IMR-90 (cell line): ENCODE results near the gene TRPM6. TPM values are rescaled to one million over a fixed set of nuclear protein-coding genes. Genes with fewer than 3 reads are reported as not detected.

Experiments used
- ATAC-seq: fragments of 200-7000 bp; cut with Tn5 transposase; 2 replicates; pipeline ENCODE4 v1.9.1; 2020; ENCODE audit warnings: low read depth, mild to moderate bottlenecking, moderate library complexity
- BruUV-seq: library from RNA; stranded (reverse); fragments of 400-500 nt; replicated peaks from 2 replicates; lab custom pipeline; 2021; lab: Mats Ljungman, UMichigan
- CTCF ChIA-PET: fragments of 300-600 bp; formaldehyde crosslinking; extraction: SDS; loops from one replicate; lab custom pipeline; 2021; ENCODE audit warnings: antibody characterized with exemption; lab: Yijun Ruan, JAX
- POLR2A ChIA-PET: fragments of 300-600 bp; sonication (Branson Sonifier 250); formaldehyde crosslinking; loops from one replicate; lab custom pipeline; 2022; ENCODE audit warnings: antibody characterized with exemption; ENCODE audit not compliant: unreplicated experiment; lab: Charles Lee
- DNase-seq: peaks from one replicate; pipeline ENCODE4 v3.0.0; 2013
- H2AFZ ChIP-seq: replicated peaks from 2 replicates; pipeline ENCODE3; 2013; ENCODE audit warnings: low read length, mild to moderate bottlenecking; ENCODE audit not compliant: poor library complexity
- H2AK5ac ChIP-seq: 2 replicates; pipeline ENCODE4 v1.6.1; 2013; ENCODE audit warnings: low read depth, low read length, inconsistent platforms
- H2AK9ac ChIP-seq: replicated peaks from 2 replicates; pipeline ENCODE3; 2013; ENCODE audit warnings: mild to moderate bottlenecking, low read depth, low read length, moderate library complexity; ENCODE audit not compliant: poor library complexity
- H2BK120ac ChIP-seq: 2 replicates; pipeline ENCODE4 v1.6.1; 2013; ENCODE audit warnings: low read depth, low read length, inconsistent platforms
- H2BK15ac ChIP-seq: 3 replicates; pipeline ENCODE4 v1.6.1; 2013; ENCODE audit warnings: low read depth, low read length, inconsistent platforms
- H2BK20ac ChIP-seq: 2 replicates; pipeline ENCODE4 v1.6.1; 2013; ENCODE audit warnings: low read depth, mild to moderate bottlenecking, inconsistent platforms, low read length, moderate library complexity
- H2BK5ac ChIP-seq: 2 replicates; pipeline ENCODE4 v1.6.1; 2013; ENCODE audit warnings: mild to moderate bottlenecking, low read depth, low read length, inconsistent platforms; ENCODE audit not compliant: poor library complexity, severe bottlenecking
- H3K14ac ChIP-seq: replicated peaks from 2 replicates; pipeline ENCODE4 v1.6.1; 2013; ENCODE audit warnings: low read depth, low read length, inconsistent platforms
- H3K18ac ChIP-seq: 2 replicates; pipeline ENCODE4 v1.6.1; 2013; ENCODE audit warnings: low read depth, low read length, control low read depth
- H3K23ac ChIP-seq: 2 replicates; pipeline ENCODE4 v1.6.1; 2013; ENCODE audit warnings: low read depth, low read length, inconsistent platforms
- H3K27ac ChIP-seq: 2 replicates; pipeline ENCODE4 v1.5.1; 2013; ENCODE audit warnings: mild to moderate bottlenecking, control low read depth, low read length; ENCODE audit not compliant: insufficient read depth
- H3K27me3 ChIP-seq: 2 replicates; pipeline ENCODE4 v1.6.1; 2013; ENCODE audit warnings: low read length; ENCODE audit not compliant: control insufficient read depth, insufficient read depth
- H3K36me3 ChIP-seq: 2 replicates; pipeline ENCODE4 v1.6.1; 2013; ENCODE audit warnings: low read length, mixed read lengths; ENCODE audit not compliant: control insufficient read depth, insufficient read depth
- H3K4ac ChIP-seq: 2 replicates; pipeline ENCODE4 v1.6.1; 2013; ENCODE audit warnings: low read depth, low read length, inconsistent platforms
- H3K4me1 ChIP-seq: 2 replicates; pipeline ENCODE4 v1.6.1; 2013; ENCODE audit warnings: low read length, mixed read lengths; ENCODE audit not compliant: control insufficient read depth, insufficient read depth
- H3K4me2 ChIP-seq: 2 replicates; pipeline ENCODE4 v1.6.1; 2013; ENCODE audit warnings: low read depth, mild to moderate bottlenecking, control low read depth, low read length, moderate library complexity
- H3K4me3 ChIP-seq: 2 replicates; pipeline ENCODE4 v1.5.1; 2013; ENCODE audit warnings: low read depth, mild to moderate bottlenecking, control low read depth, low read length, moderate library complexity; ENCODE audit not compliant: insufficient read depth
- H3K56ac ChIP-seq: 2 replicates; pipeline ENCODE4 v1.6.1; 2013; ENCODE audit warnings: low read length, inconsistent platforms; ENCODE audit not compliant: insufficient read depth; ENCODE audit errors: extremely low read depth
- H3K79me1 ChIP-seq, 2 experiments: 2 replicates each; pipeline ENCODE4 v1.6.1; 2013; ENCODE audit warnings: low read length in 2 of 2, inconsistent platforms in 1 of 2, low read depth in 1 of 2
- H3K9ac ChIP-seq: 2 replicates; pipeline ENCODE4 v1.6.1; 2013; ENCODE audit warnings: low read depth, low read length, control low read depth
- H3K9me1 ChIP-seq: 2 replicates; pipeline ENCODE4 v1.6.1; 2013; ENCODE audit warnings: low read length, inconsistent platforms; ENCODE audit not compliant: insufficient read depth
- H3K9me3 ChIP-seq: 2 replicates; pipeline ENCODE4 v1.6.1; 2013; ENCODE audit warnings: low read length; ENCODE audit not compliant: control insufficient read depth, insufficient read depth
- H4K20me1 ChIP-seq: 2 replicates; pipeline ENCODE4 v1.6.1; 2013; ENCODE audit warnings: low read length, inconsistent platforms; ENCODE audit not compliant: insufficient read depth
- H4K5ac ChIP-seq: 2 replicates; pipeline ENCODE4 v1.6.1; 2013; ENCODE audit warnings: mild to moderate bottlenecking, low read depth, low read length, control low read depth
- H4K8ac ChIP-seq, 2 experiments: 2 replicates each; pipeline ENCODE4 v1.6.1; 2013; ENCODE audit warnings: low read depth in 2 of 2, low read length in 2 of 2, control low read depth in 1 of 2, inconsistent platforms in 1 of 2
- H4K91ac ChIP-seq: 2 replicates; pipeline ENCODE4 v1.6.1; 2013; ENCODE audit warnings: low read depth, low read length, inconsistent platforms; ENCODE audit not compliant: insufficient read depth
- CEBPB ChIP-seq: IDR thresholded peaks from 2 replicates; pipeline ENCODE4 v1.6.1; 2012; ENCODE audit warnings: low read depth, low read length, improper control_type of control experiment
- POLR2A ChIP-seq: IDR thresholded peaks from 2 replicates; pipeline ENCODE4 v1.6.1; 2012; ENCODE audit warnings: mild to moderate bottlenecking, low read depth, low read length
- WGBS, 2 experiments: methylation state at CpG; one replicate each; pipeline versions ENCODE4 v1.1.5 to v1.1.7; 2013; ENCODE audit warnings: missing lambda C conversion rate in 2 of 2; ENCODE audit not compliant: insufficient read length in 1 of 2; ENCODE audit errors: extremely low coverage in 2 of 2; 5-methylcytosine and 5-hydroxymethylcytosine counted together
- dilution Hi-C: fragments of 300-500 bp; cut with HindIII; formaldehyde crosslinking; loops from one replicate; pipeline ENCODE4 v1.14.3; 2018; ENCODE audit warnings: low sequenced_read_pairs; ENCODE audit not compliant: unreplicated experiment
- in situ Hi-C: fragments of 300-500 bp; cut with MboI; formaldehyde crosslinking; loops from 3 replicates; pipeline ENCODE4 v1.14.3; 2019; ENCODE audit warnings: low sequenced_read_pairs, inconsistent platforms, mixed read lengths
- intact Hi-C: fragments of 100-400 bp; cut with micrococcal nuclease; formaldehyde crosslinking; loops from 2 replicates; pipeline ENCODE4 v1.10.0; 2022
- polyA plus RNA-seq, 3 experiments: library from polyadenylated mRNA; depleted of rRNA; stranded (reverse); fragments of >200 nt; gene quantifications; 2 replicates each; pipeline ENCODE4 v1.2.3, GENCODE V29; 2012; ENCODE audit warnings: low replicate concordance in 1 of 3
- total RNA-seq: library from RNA; depleted of rRNA; stranded (reverse); fragments of >200 nt; gene quantifications from 2 replicates; pipeline ENCODE4 v1.2.3, GENCODE V29; 2012
- TF ChIP-seq, protein P1 (sequence below): fragments of 150-350 bp; IDR thresholded peaks from 2 replicates; pipeline ENCODE4 v1.6.1; 2016; ENCODE audit warnings: low read depth, mild to moderate bottlenecking, low read length, moderate library complexity, borderline replicate concordance
- TF ChIP-seq, protein P2 (sequence below): conservative IDR thresholded peaks from 2 replicates; pipeline ENCODE4 v1.5.1; 2012; ENCODE audit warnings: mild to moderate bottlenecking, low read depth, low read length, improper control_type of control experiment

The TRPM6 gene
- total and polyA plus RNA-seq, 2 of the 4 experiments (the other 2 are of a cell fraction): under 0.01 to 0.02 TPM

GRCh38 chr9:74861773-74862474 lies 25.8 kb downstream of the TRPM6 start:
- Histone ChIP-seq H3K27ac (no peak overlapping the region), H4K5ac (no peak overlapping the region), H4K8ac (no peak overlapping the region), H3K79me1 (no peaks in the 10 kb centered on the region), H3K9ac (no peak overlapping the region), H3K9me1 (no peaks in the 10 kb centered on the region), H4K91ac (no peak overlapping the region), H3K23ac (no peak overlapping the region), H3K4me1 (no peaks in the 10 kb centered on the region), H2BK5ac (no peak overlapping the region), H2AK5ac (no peak overlapping the region), H3K14ac (no peak overlapping the region), H4K20me1 (no peaks in the 10 kb centered on the region), H3K9me3 (no peaks in the 10 kb centered on the region), H2AK9ac (no peak overlapping the region), H3K4me3 (no peak overlapping the region), H3K27me3 (no peaks in the 10 kb centered on the region), H2BK20ac (no peak overlapping the region), H2AFZ (no peak overlapping the region), H2BK120ac (no peak overlapping the region), H2BK15ac (no peak overlapping the region), H3K36me3 (no peaks in the 10 kb centered on the region), H3K56ac (no peak overlapping the region), H3K4ac (no peak overlapping the region), H3K4me2 (no peak overlapping the region), H3K18ac (no peak overlapping the region)
- in situ Hi-C loops: no loop called here
- TF ChIP-seq POLR2A (no peak), CEBPB (no peak)
- TF ChIP-seq, protein P1, sequence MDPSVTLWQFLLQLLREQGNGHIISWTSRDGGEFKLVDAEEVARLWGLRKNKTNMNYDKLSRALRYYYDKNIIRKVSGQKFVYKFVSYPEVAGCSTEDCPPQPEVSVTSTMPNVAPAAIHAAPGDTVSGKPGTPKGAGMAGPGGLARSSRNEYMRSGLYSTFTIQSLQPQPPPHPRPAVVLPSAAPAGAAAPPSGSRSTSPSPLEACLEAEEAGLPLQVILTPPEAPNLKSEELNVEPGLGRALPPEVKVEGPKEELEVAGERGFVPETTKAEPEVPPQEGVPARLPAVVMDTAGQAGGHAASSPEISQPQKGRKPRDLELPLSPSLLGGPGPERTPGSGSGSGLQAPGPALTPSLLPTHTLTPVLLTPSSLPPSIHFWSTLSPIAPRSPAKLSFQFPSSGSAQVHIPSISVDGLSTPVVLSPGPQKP: no peak
- TF ChIP-seq, protein P2, sequence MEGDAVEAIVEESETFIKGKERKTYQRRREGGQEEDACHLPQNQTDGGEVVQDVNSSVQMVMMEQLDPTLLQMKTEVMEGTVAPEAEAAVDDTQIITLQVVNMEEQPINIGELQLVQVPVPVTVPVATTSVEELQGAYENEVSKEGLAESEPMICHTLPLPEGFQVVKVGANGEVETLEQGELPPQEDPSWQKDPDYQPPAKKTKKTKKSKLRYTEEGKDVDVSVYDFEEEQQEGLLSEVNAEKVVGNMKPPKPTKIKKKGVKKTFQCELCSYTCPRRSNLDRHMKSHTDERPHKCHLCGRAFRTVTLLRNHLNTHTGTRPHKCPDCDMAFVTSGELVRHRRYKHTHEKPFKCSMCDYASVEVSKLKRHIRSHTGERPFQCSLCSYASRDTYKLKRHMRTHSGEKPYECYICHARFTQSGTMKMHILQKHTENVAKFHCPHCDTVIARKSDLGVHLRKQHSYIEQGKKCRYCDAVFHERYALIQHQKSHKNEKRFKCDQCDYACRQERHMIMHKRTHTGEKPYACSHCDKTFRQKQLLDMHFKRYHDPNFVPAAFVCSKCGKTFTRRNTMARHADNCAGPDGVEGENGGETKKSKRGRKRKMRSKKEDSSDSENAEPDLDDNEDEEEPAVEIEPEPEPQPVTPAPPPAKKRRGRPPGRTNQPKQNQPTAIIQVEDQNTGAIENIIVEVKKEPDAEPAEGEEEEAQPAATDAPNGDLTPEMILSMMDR: no peak
- WGBS, 2 experiments: 17% methylated on average over 1 of the region's 6 CpGs; no CpG with 5 or more reads in 1 of the 2 experiments
- no peak for ATAC-seq
- no peak for DNase-seq
- BruUV-seq: no TSS peak
- CTCF ChIA-PET: no interaction called here
- POLR2A ChIA-PET: interaction anchor here (0.6 kb wide), 1 partner anchor 205 kb away, joined by 4 read pairs; no protein-coding TSS in a partner anchor
- dilution Hi-C loops: no loop called here
- intact Hi-C loops: no loop called here
